Activated T-helper 1 cell treated with anti-CD3 and anti-CD28 coated beads, Interleukin-12 subunit alpha, Interleukin-12 subunit beta, Interleukin-2, Interleukin-4 antibody, amounts not matched to agents 30 ng/mL and 10 ng/mL and 1 ng/mL, durations not matched to agents 14 hours and 24 hours and 36 hours (primary cell): ENCODE results near the gene SPRR1A. TPM values are rescaled to one million over a fixed set of nuclear protein-coding genes. Genes with fewer than 3 reads are reported as not detected.
"Not testable (repeated sequence)": the region's sequence is repeated elsewhere in the genome, so short reads cannot be mapped to it uniquely, and the experiment has no call there.

Source experiments
- DNase-seq: peaks from one replicate; pipeline ENCODE4 v3.0.0; 2021; ENCODE audit warnings: low spot score
- H3K27ac Mint-ChIP-seq: one replicate; pipeline ENCODE4 v1.8.0; 2021; ENCODE audit warnings: mild to moderate bottlenecking, mixed read lengths
- H3K27me3 Mint-ChIP-seq: one replicate; pipeline ENCODE4 v1.8.0; 2022; ENCODE audit warnings: mild to moderate bottlenecking, moderate library complexity, mixed read lengths; ENCODE audit not compliant: insufficient read depth
- H3K36me3 Mint-ChIP-seq: one replicate; pipeline ENCODE4 v1.8.0; 2021; ENCODE audit warnings: low read depth, mixed read lengths
- H3K4me1 Mint-ChIP-seq: one replicate; pipeline ENCODE4 v1.8.0; 2021; ENCODE audit warnings: low read depth, mixed read lengths
- H3K4me3 Mint-ChIP-seq: one replicate; pipeline ENCODE4 v1.8.0; 2021; ENCODE audit warnings: mild to moderate bottlenecking, moderate library complexity, mixed read lengths
- H3K9me3 Mint-ChIP-seq: one replicate; pipeline ENCODE4 v1.8.0; 2021; ENCODE audit warnings: mixed read lengths
- intact Hi-C: fragments of 100-400 bp; cut with micrococcal nuclease; formaldehyde crosslinking; loops from one replicate; pipeline ENCODE4 v1.15.1; 2024
- total RNA-seq: library from RNA; stranded (reverse); gene quantifications from 2 replicates; pipeline ENCODE4 v1.2.3, GENCODE V29; 2022

Gene SPRR1A
- total RNA-seq, 1 donor from 2014 or later: not detected

DNA sequence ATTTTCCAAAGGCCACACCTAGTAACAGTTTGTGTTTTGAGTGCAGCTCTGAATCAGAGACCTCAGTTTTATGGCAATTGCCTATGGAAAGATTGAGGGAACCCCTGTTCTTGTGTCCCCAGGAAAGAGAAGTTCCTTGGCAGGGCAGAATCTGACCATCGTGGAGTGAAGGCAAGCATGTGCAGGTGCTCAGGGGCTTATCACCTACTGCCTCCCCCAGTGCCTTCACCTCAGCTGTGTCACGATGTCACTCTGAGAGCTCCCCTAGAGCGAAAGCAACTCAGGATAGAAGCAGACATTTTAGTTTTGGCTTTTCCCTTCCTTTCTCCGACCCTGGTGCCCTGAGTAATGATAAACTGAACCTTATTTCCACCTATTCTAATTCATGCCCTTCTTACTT is 1.8 kb upstream of the SPRR1A start:
- DNase-seq: no peak
- H3K36me3 Mint-ChIP-seq: no peaks in the 10 kb centered on the region
- no peak overlapping the region for H3K27ac Mint-ChIP-seq
- H3K27me3 Mint-ChIP-seq: peaks cover 2% of the 10 kb centered on the region
- intact Hi-C loops: no loop called here
- H3K4me3 Mint-ChIP-seq: no peak overlapping the region
- no peaks in the 10 kb centered on the region for H3K4me1 Mint-ChIP-seq
- H3K9me3 Mint-ChIP-seq: no peaks in the 10 kb centered on the region

DNA sequence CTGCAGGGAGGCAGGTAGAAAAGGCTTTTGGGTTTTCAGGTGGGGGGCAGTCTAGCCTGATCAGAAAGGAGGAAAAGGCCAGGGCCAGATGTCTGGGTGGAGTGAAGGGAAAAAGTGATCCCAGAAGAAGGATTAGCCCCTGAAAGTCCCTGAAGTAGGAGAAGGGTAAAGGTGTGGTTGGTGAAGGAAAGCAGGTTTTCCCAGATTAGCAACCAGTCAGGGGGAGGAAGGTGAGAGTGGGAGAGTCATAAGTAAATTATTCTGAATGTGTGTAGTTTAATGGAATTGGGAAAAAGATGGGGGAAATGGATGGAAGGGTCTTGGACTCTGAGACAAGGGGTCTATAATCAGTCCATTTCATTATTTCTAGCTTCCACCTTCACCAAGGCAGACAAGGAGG is 647 bp upstream of the SPRR1A start:
- H3K27me3 Mint-ChIP-seq: peaks cover 2% of the 10 kb centered on the region
- no peaks in the 10 kb centered on the region for H3K36me3 Mint-ChIP-seq
- intact Hi-C loops: no loop called here

DNA sequence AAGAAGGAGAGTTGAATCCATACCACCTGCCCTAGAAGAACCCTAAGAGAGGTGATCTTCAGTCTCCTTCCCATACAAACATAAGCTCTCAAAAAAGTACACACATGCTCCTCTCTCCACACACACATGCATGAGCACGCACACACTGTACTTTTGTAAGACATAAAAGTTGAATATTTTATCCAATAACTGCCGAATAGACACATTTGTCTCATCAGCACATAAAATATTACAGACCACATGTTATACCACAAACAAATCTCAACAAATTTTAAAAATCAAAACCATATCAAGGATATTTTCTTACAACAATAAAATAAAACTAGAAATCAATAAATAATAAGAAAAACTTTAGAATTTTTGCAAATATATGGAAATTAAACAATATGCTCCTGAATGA is 2.7 kb downstream of the SPRR1A start:
- H3K27ac Mint-ChIP-seq: no peak overlapping the region
- no peak for DNase-seq

More for the DNA sequence above, 647 bp upstream of the SPRR1A start:
- Mint-ChIP-seq H3K27ac (no peak overlapping the region), H3K4me3 (no peak overlapping the region), H3K4me1 (no peaks in the 10 kb centered on the region), H3K9me3 (no peaks in the 10 kb centered on the region)
- no peak for DNase-seq

DNA sequence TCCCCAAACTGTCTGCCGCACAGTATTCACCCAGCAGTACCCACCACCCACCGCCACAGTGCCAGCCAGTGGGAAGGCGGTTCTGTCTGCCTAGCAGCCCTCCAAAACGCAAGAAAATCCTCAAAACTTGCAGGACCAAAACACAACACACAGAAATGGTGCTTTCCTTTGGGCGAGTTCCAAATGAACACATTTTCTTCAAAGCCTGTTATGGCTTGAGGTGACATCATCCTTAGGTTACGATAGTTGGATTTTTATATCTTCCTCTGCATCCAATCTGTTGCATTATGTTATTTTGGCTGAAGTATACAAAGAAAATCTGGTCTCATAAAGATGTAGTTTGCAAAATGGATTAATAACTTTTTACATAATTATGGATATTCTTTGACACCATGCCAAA is 9.3 kb downstream of the SPRR1A start:
- DNase-seq: no peak
- H3K27ac Mint-ChIP-seq: no peak overlapping the region
- H3K36me3 Mint-ChIP-seq: no peaks in the 10 kb centered on the region
- intact Hi-C loops: no loop called here
- H3K27me3 Mint-ChIP-seq: peaks cover 9% of the 10 kb centered on the region
- H3K9me3 Mint-ChIP-seq: no peaks in the 10 kb centered on the region
- H3K4me1 Mint-ChIP-seq: no peaks in the 10 kb centered on the region
- H3K4me3 Mint-ChIP-seq: no peak overlapping the region

More for the DNA sequence above, 2.7 kb downstream of the SPRR1A start:
- intact Hi-C loops: no loop called here
- H3K9me3 Mint-ChIP-seq: no peaks in the 10 kb centered on the region
- H3K27me3 Mint-ChIP-seq: peaks cover 5% of the 10 kb centered on the region
- H3K4me1 Mint-ChIP-seq: no peaks in the 10 kb centered on the region
- no peaks in the 10 kb centered on the region for H3K36me3 Mint-ChIP-seq
- H3K4me3 Mint-ChIP-seq: no peak overlapping the region

DNA sequence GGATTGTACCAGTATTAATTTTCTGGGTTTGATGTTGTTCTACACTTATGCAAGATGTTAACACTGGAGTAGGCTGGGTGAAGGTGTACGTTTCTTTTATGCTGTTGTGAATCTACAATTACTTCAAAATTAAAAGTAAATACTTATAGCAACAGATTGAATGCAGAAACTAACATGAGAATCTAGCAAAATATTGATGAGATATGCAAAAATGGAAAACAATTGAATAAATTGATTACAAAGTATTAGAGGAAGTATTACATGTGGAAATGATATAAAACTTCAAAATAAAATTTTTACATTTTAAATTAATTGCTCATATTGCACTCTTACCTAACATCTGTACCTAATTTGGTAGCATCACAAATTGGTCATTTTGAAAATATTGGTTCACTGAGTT is 12.0 kb downstream of the SPRR1A start:
- DNase-seq: no peak
- Mint-ChIP-seq H3K27ac (no peak overlapping the region), H3K27me3 (peaks cover 5% of the 10 kb centered on the region), H3K9me3 (no peaks in the 10 kb centered on the region), H3K4me3 (no peak overlapping the region), H3K4me1 (no peaks in the 10 kb centered on the region), H3K36me3 (no peaks in the 10 kb centered on the region)
- intact Hi-C loops: no loop called here

DNA sequence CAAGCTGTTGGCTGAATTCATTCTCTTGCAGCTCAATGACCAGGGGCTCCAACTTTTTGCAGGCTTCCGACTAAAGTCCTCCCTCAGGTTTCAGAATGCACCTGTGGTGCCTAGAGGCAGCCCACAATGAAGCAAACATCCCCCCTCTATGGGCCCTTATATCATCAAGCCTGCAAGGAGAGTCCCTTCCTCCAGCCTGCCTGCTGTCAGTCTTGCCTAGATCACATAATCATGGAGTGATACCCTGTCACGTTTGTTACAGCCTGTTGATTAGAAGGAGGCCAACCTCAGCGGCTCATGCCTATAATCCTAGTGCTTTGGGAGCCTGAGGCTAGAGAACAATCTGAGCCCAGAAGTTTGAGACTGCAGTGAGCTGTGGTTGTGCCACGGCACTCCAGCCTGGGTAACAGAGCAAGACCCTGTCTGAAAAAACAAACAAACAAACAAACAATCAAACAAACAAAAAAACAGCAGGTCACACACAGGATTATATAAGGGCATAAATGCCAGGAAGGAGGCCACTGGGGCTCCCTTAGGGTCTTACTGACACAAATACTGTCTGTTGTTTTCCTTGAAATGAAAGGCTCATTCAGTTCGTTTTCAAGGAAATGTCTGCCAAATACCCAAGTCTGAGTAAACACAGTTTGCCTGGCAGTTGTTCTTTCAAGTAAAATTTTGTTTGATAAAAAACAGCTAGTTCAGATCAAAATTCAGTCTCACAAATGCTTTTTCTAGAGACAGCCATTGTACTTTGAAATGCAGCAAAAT is 12.9 kb downstream of the SPRR1A start:
- H3K27me3 Mint-ChIP-seq: peaks cover 5% of the 10 kb centered on the region
- no peak for DNase-seq
- no peaks in the 10 kb centered on the region for H3K9me3 Mint-ChIP-seq
- H3K4me3 Mint-ChIP-seq: no peak overlapping the region
- intact Hi-C loops: no loop called here
- H3K36me3 Mint-ChIP-seq: no peaks in the 10 kb centered on the region
- no peak overlapping the region for H3K27ac Mint-ChIP-seq
- no peaks in the 10 kb centered on the region for H3K4me1 Mint-ChIP-seq

DNA sequence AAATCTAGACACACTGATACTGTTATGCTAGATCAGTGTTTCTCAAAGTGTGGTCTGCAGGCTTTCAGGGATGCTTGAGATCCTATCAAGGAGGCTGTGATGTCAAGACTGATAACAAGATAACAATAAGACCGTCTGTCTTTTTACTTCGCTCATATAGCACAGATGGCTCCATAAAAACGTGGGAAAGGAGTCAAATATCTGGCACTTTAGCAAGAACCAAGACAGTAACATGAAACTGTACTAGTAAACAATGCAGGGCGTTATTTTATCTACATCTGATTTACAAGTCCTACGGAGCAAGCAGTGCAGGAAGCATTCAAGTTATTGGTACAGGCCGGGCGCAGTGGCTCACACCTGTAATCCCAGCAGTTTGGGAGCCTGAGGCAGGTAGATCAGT is 14.0 kb downstream of the SPRR1A start:
- peaks cover 5% of the 10 kb centered on the region for H3K27me3 Mint-ChIP-seq
- H3K4me1 Mint-ChIP-seq: no peaks in the 10 kb centered on the region
- H3K4me3 Mint-ChIP-seq: no peak overlapping the region
- intact Hi-C loops: no loop called here
- no peaks in the 10 kb centered on the region for H3K36me3 Mint-ChIP-seq
- no peak for DNase-seq
- H3K9me3 Mint-ChIP-seq: no peaks in the 10 kb centered on the region
- no peak overlapping the region for H3K27ac Mint-ChIP-seq

DNA sequence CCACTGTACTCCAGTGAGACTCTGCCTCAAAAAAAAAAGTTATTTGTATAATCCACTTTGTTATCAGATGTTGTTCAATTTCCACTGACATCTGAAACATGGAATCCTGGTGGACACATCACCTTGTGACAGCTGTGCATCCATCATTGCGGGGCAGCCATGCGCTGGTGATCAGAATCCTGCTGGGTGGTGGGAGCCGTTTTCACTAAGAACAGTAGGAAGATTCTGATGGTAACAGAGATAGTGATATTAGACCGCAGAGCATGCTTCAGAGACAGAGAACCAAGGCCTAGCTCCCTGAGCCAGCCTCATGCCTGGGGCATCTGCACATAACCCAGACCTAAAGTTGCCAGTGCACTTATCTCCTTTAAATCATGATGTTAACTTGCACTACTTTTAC is 14.6 kb downstream of the SPRR1A start:
- intact Hi-C loops: no loop called here
- DNase-seq: no peak
- Mint-ChIP-seq H3K36me3 (no peaks in the 10 kb centered on the region), H3K4me3 (no peak overlapping the region), H3K4me1 (no peaks in the 10 kb centered on the region), H3K27ac (no peak overlapping the region), H3K27me3 (peaks cover 2% of the 10 kb centered on the region), H3K9me3 (no peaks in the 10 kb centered on the region)

DNA sequence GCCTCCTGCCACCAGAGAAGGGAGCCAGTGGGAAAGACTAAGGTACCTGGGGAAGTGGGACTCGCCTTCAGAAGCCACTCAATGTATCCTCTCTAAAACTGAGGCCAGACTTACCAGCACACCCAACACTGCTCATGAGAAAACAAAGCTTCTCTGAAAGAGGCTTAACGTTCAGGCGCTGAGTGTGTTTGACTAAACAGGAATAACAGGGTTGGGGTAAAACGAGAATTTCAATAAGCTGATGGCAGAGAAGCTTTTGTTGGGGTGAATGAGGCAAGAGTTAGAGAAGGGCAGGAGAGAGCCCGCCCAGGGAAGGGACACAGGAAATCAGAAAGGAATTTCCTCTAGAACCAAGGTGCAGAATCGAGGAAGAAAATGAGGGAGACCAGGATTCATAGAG is 15.9 kb downstream of the SPRR1A start:
- Mint-ChIP-seq H3K36me3 (no peaks in the 10 kb centered on the region), H3K27ac (no peak overlapping the region), H3K4me3 (no peak overlapping the region), H3K9me3 (no peaks in the 10 kb centered on the region), H3K4me1 (no peaks in the 10 kb centered on the region), H3K27me3 (peaks cover 2% of the 10 kb centered on the region)
- no peak for DNase-seq
- intact Hi-C loops: no loop called here

DNA sequence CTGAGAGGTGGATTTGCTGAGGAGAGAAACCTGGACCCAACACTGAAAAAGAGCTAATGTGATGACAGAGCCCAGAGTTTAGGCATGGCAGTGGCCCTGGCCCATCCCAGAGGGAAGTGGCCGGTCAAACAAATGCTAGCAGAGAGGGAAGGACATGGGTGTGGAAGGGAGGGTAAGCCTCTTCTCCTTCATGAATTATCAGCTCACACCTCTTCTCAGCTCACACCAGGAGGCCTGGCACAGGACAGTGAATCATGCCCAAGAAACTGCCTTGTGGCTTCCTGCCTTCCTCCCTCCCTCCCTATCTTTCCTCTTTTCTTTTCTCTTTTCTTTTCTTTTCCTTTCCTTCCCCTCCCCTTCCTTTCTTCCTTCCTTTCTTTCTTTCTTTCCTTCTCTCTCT is 16.4 kb downstream of the SPRR1A start:
- no peaks in the 10 kb centered on the region for H3K4me1 Mint-ChIP-seq
- H3K9me3 Mint-ChIP-seq: no peaks in the 10 kb centered on the region
- no peak for DNase-seq
- no peak overlapping the region for H3K4me3 Mint-ChIP-seq
- no peak overlapping the region for H3K27ac Mint-ChIP-seq
- H3K27me3 Mint-ChIP-seq: peaks cover 2% of the 10 kb centered on the region
- no peaks in the 10 kb centered on the region for H3K36me3 Mint-ChIP-seq
- intact Hi-C loops: no loop called here

DNA sequence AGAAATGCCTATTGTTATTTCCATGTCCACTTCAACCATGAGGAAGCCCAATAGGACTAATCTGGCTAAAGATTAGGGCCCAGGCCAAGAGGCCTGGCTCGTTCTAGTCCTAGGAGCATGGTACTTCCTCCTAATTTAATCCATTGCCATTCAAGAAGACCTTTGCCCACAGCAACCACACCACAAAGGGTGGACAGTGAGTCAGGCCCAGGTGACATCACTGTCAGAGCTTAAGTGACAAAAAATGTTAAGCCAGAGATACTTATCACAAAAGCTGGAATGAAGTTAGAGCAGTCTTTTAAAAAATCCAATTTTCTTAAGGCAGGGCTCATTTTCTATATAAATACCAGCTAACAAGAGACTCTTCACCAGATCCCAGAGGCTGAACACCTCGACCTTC is 17.5 kb downstream of the SPRR1A start, which contains the start of gene SPRR3:
SPRR3 (plus strand) TSS at position 368 of the 400 bp plus-strand sequence. CDS start 1,272 bp downstream, outside the sequence.
- H3K4me3 Mint-ChIP-seq: no peak within 1 kb of the TSS
- no peak for DNase-seq
- H3K27me3 Mint-ChIP-seq: peaks cover 2% of the 10 kb centered on the region
- no peaks in the 10 kb centered on the region for H3K36me3 Mint-ChIP-seq
- intact Hi-C loops: no loop called here
- H3K9me3 Mint-ChIP-seq: no peaks in the 10 kb centered on the region
- H3K4me1 Mint-ChIP-seq: no peaks in the 10 kb centered on the region
- H3K27ac Mint-ChIP-seq: no peak within 1 kb of the TSS

DNA sequence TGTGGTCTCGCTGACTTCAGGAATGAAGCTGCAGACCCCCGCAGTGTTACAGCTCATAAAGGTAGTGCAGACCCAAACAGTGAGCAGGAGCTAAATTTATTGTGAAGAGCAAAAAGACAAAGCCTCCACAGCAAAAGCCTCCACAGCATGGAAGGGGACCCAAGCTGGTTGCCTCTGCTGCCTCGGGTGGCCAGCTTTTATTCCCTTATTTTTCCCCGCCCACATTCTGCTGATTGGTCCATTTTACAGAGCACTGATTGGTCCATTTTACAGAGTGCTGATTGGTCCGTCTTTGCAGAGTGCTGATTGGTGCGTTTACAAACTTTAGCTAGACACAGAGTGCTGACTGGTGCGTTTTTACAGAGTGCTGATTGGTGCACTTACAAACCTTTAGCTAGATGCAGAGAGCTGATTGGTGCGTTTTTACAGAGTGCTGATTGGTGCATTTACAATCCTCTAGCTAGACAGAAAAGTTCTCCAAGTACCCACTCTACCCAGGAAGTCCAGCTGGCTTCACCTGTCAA is 27.4 kb downstream of the SPRR1A start:
- DNase-seq, H3K27ac Mint-ChIP-seq, H3K36me3 Mint-ChIP-seq, H3K4me3 Mint-ChIP-seq, H3K4me1 Mint-ChIP-seq, H3K9me3 Mint-ChIP-seq, intact Hi-C loops, H3K27me3 Mint-ChIP-seq: not testable (repeated sequence)

DNA sequence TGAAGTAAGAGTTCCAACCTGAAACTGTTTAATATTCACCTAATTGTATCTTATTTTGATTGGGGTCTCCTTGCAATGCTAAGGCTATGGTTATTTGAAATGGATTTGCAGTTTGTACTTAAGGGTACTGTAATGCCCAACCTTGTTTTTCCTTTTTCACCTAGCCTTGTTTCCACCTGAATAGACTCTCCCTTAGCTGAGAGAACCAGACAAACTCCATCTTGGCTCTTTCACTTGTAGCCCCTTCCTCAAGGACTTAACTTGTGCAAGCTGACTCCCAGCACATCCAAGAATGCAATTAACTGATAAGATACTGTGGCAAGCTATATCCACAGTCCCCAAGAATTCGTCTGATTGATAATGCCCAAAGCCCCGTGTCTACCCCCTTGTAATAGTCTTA is 37.9 kb downstream of the SPRR1A start:
- H3K9me3 Mint-ChIP-seq, H3K27me3 Mint-ChIP-seq, intact Hi-C loops, H3K27ac Mint-ChIP-seq, H3K36me3 Mint-ChIP-seq, H3K4me3 Mint-ChIP-seq, H3K4me1 Mint-ChIP-seq, DNase-seq: not testable (repeated sequence)

DNA sequence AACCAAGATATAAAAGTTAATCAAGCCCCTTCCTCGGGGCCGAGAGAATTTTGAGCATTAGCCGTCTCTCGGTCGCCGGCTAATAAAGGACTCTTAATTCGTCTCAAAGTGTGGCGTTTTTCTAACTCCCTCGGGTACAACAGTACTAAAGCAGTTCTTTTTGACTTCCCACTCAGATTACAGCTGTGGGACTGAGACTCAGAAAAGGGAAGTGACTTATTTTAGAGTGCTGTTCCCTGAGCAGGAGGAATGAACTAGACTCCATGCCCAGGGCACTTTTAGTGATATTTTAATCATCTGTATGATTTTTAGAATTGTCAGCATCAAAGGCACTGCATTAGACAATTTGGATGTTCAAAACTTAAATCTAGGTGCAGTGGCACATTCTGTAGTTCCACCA is 38.5 kb downstream of the SPRR1A start:
- H3K4me3 Mint-ChIP-seq, DNase-seq, H3K36me3 Mint-ChIP-seq, H3K27me3 Mint-ChIP-seq, intact Hi-C loops, H3K9me3 Mint-ChIP-seq, H3K27ac Mint-ChIP-seq, H3K4me1 Mint-ChIP-seq: not testable (repeated sequence)
